Right lobe of liver (tissue), 6 donors: Measurements from ENCODE around the gene MCC. TPM values are rescaled to one million over a fixed set of nuclear protein-coding genes. Genes with fewer than 3 reads are reported as not detected.

Source experiments
- ATAC-seq, 4 donors: fragments of 200-7000 bp; cut with Tn5 transposase; one replicate each; pipeline ENCODE4 v1.9.1; 2020; ENCODE audit warnings: mild to moderate bottlenecking in 4 of 4, moderate library complexity in 4 of 4
- DNase-seq, 3 donors: peaks; one replicate each; pipeline ENCODE4 v3.0.0-alpha.2; 2020
- H3K27ac ChIP-seq, 3 donors: fragments of 200-600 bp; one replicate each; pipeline ENCODE4 v1.8.0; 2022
- H3K27me3 ChIP-seq, 2 donors: fragments of 200-600 bp; one replicate each; pipeline ENCODE4 v1.8.0; 2022
- H3K36me3 ChIP-seq, 4 donors: fragments of 200-600 bp; sonication (generic) in 1 of 4; one replicate each; pipeline versions ENCODE4 v1.5.1 to v1.8.0; 2017 to 2022; ENCODE audit warnings: control low read depth in 1 of 4
- H3K4me1 ChIP-seq, 4 donors: fragments of 200-600 bp; sonication (generic) in 1 of 4; one replicate each; pipeline versions ENCODE4 v1.5.1 to v1.8.0; 2017 to 2022; ENCODE audit warnings: control low read depth in 1 of 4
- H3K4me3 ChIP-seq, 3 donors: fragments of 200-600 bp; one replicate each; pipeline ENCODE4 v1.8.0; 2022
- H3K9me3 ChIP-seq, 4 donors: fragments of 200-600 bp; sonication (generic) in 1 of 4; one replicate each; pipeline versions ENCODE4 v1.5.1 to v1.8.0; 2017 to 2022; ENCODE audit warnings: control low read depth in 1 of 4
- POLR2A ChIP-seq: fragments of 450-650 bp; IDR thresholded peaks from one replicate; pipeline ENCODE4 v1.6.1; 2017; ENCODE audit warnings: antibody characterized with exemption, mild to moderate bottlenecking
- WGBS: methylation state at CpG from one replicate; pipeline ENCODE4 v1.1.6; 2018; ENCODE audit warnings: low coverage, low lambda C conversion rate; ENCODE audit not compliant: insufficient coverage; ENCODE audit errors: missing lambda C conversion rate; 5-methylcytosine and 5-hydroxymethylcytosine counted together
- intact Hi-C, 2 donors: fragments of 100-400 bp; cut with DNase I; formaldehyde crosslinking; loops; one replicate each; pipeline versions ENCODE4 v1.11.2 to v1.14.1; 2022
- total RNA-seq, 6 experiments: library from RNA; depleted of rRNA in 2 of 6; stranded (reverse); fragments of >200 nt in 2 of 6; fragmentation: NEBNext Ultra II Directional in 3 of 6; extraction: Animal tissue kit (Norgen Biotek cat#: 25700) in 3 of 6; gene quantifications; one replicate each; pipeline versions ENCODE4 v1.1.0 to v1.2.4, GENCODE V29; 2016 to 2023
- TF ChIP-seq, protein P1 (sequence below), 4 donors: fragments of 200-600 bp in 3 of 4; fragments of 450-650 bp in 1 of 4; IDR thresholded peaks; one replicate each; pipeline versions ENCODE4 v1.5.1 to v1.8.0; 2016 to 2022; ENCODE audit warnings: antibody characterized with exemption in 4 of 4, mild to moderate bottlenecking in 2 of 4
- donor health status: DM: no; HTN: yes; CAD: no.
- donor health status: DM: no; HTN: no; CAD: no.
- donor health status: DM: no; HTN: no; CAD: no.
- donor health status: DM: no; HTN: yes; CAD: no.
- donor health status: DM: no; HTN: yes; CAD: no.

The MCC gene
- total RNA-seq, 6 experiments from 2014 or later = 23.1 to 35.2 (median 26.1) TPM

DNA sequence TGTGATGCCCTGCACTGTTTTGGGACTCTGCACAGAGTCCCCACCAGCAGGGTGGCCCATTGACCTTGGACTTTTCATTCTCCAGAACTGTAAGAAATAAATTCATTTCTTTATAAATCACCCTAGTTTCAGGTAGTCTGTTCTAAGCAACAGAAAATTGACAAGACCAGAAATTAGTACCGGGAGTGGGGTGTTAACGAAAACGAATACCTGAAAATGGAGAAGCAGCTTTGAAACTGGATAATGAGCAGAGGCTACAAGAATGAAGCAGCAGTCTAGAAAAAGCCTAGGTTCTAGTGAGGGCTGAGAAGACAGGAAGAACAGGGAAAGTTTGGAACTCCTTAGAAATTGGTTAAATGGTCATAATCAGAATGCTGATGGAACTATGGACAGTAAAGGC is 2.1 kb upstream of the MCC start:
- no peak for ATAC-seq
- Histone ChIP-seq H3K4me1 (peaks cover 0 to 8% (median 0%) of the 10 kb centered on the region in 4 donors), H3K27me3 (peaks cover 0 to 14% of the 10 kb centered on the region in 2 donors), H3K9me3 (peaks cover 0 to 3% (median 0%) of the 10 kb centered on the region in 4 donors), H3K27ac (no peak overlapping the region), H3K36me3 (no peaks in the 10 kb centered on the region), H3K4me3 (no peak overlapping the region)
- TF ChIP-seq, protein P1, sequence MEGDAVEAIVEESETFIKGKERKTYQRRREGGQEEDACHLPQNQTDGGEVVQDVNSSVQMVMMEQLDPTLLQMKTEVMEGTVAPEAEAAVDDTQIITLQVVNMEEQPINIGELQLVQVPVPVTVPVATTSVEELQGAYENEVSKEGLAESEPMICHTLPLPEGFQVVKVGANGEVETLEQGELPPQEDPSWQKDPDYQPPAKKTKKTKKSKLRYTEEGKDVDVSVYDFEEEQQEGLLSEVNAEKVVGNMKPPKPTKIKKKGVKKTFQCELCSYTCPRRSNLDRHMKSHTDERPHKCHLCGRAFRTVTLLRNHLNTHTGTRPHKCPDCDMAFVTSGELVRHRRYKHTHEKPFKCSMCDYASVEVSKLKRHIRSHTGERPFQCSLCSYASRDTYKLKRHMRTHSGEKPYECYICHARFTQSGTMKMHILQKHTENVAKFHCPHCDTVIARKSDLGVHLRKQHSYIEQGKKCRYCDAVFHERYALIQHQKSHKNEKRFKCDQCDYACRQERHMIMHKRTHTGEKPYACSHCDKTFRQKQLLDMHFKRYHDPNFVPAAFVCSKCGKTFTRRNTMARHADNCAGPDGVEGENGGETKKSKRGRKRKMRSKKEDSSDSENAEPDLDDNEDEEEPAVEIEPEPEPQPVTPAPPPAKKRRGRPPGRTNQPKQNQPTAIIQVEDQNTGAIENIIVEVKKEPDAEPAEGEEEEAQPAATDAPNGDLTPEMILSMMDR (IDR thresholded peaks at IDR 0.05) = no peak
- TF ChIP-seq POLR2A = no peak
- 93% methylated on average over 3 of the region's 3 CpGs for WGBS
- no peak for DNase-seq
- intact Hi-C loops = no loop called here

GRCh38 chr5:113489299-113489698 is 1.0 kb upstream of the MCC start:
- intact Hi-C loops = no loop called here
- Histone ChIP-seq H3K36me3 (no peaks in the 10 kb centered on the region), H3K27me3 (peaks cover 0 to 14% of the 10 kb centered on the region in 2 donors), H3K4me3 (no peak overlapping the region), H3K4me1 (peaks cover 0 to 8% (median 0%) of the 10 kb centered on the region in 4 donors), H3K9me3 (peaks cover 0 to 3% (median 0%) of the 10 kb centered on the region in 4 donors), H3K27ac (no peak overlapping the region)
- no peak for TF ChIP-seq POLR2A
- TF ChIP-seq, protein P1 (IDR thresholded peaks at IDR 0.05) = no peak
- WGBS = 58% methylated on average over 3 of the region's 3 CpGs
- ATAC-seq (peak in 2 of 4 donors; percentile 18 to 65), DNase-seq (no peak)

- TF ChIP-seq, protein P1 (IDR thresholded peaks at IDR 0.05) = no peak
- no peak for TF ChIP-seq POLR2A
- H3K27ac ChIP-seq = no peak overlapping the region
- peaks cover 0 to 14% of the 10 kb centered on the region in 2 donors for H3K27me3 ChIP-seq
- WGBS = 17% methylated on average over 8 of the region's 20 CpGs
- intact Hi-C loops = no loop called here
- ATAC-seq = peak in 3 of 4 donors; percentile 24 to 37 (median 24)
- H3K36me3 ChIP-seq = no peaks in the 10 kb centered on the region
- peaks cover 0 to 3% (median 0%) of the 10 kb centered on the region in 4 donors for H3K9me3 ChIP-seq
- DNase-seq = no peak
- peaks cover 0 to 8% (median 0%) of the 10 kb centered on the region in 4 donors for H3K4me1 ChIP-seq
- H3K4me3 ChIP-seq = peak overlapping the region; percentile 31 to 58 (median 35)
These were observed 462 bp upstream of the MCC start for GRCh38 chr5:113488645-113489184.

DNA sequence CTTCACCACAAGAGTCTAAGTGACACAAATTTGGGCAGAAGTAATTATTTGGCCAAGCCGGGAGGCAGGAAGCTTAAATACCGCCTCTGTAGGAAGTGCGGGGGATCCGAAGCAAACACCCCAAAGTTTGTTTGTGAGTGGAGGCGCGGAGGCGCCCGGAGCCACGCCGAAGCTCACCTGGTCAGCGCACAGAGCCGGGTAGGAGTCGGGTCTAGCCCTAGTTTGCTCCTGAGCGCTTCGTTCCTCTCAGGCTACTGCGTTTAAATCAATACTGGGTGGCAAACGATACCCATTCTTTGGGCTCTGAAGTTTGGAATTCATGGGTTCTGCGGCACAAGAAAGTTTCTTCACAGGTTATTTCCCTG is 855 bp downstream of the MCC start:
- ATAC-seq (peak; percentile 27 to 59 (median 30)), DNase-seq (peak in 1 of 3 donors; percentile 23)
- H3K36me3 ChIP-seq = no peaks in the 10 kb centered on the region
- intact Hi-C loops = no loop called here
- H3K27ac ChIP-seq = no peak overlapping the region
- WGBS = 6% methylated on average over 15 of the region's 18 CpGs
- H3K27me3 ChIP-seq = peaks cover 0 to 14% of the 10 kb centered on the region in 2 donors
- peaks cover 0 to 3% (median 0%) of the 10 kb centered on the region in 4 donors for H3K9me3 ChIP-seq
- TF ChIP-seq POLR2A = no peak
- TF ChIP-seq, protein P1 (IDR thresholded peaks at IDR 0.05) = no peak
- peak overlapping the region in 2 of 3 donors; percentile 31 to 58 for H3K4me3 ChIP-seq
- H3K4me1 ChIP-seq = peaks cover 0 to 8% (median 0%) of the 10 kb centered on the region in 4 donors
